GM10847 (cell line): ENCODE measurements around the gene FGF14.

Experiments
- POLR2A ChIP-seq: IDR thresholded peaks from 2 replicates; pipeline ENCODE4 v1.6.1; 2011; ENCODE audit not compliant: insufficient read length; ENCODE audit errors: extremely low read depth

The FGF14 gene

GRCh38 chr13:101707659-101708058 is 694.2 kb downstream of the FGF14 start:
- no peak for TF ChIP-seq POLR2A

GRCh38 chr13:101706651-101707050 is 695.2 kb downstream of the FGF14 start:
- no peak for TF ChIP-seq POLR2A

- no peak for TF ChIP-seq POLR2A
Observed at GRCh38 chr13:101703838-101704237, 698.0 kb downstream of the FGF14 start.

GRCh38 chr13:101703081-101703480 is 698.8 kb downstream of the FGF14 start:
- no peak for TF ChIP-seq POLR2A

GRCh38 chr13:101700598-101700997 is 701.2 kb downstream of the FGF14 start:
- no peak for TF ChIP-seq POLR2A

GRCh38 chr13:101698400-101698799 is 703.4 kb downstream of the FGF14 start:
- TF ChIP-seq POLR2A = no peak

GRCh38 chr13:101697745-101698144 is 704.1 kb downstream of the FGF14 start:
- TF ChIP-seq POLR2A = no peak

- TF ChIP-seq POLR2A = no peak
Observed at GRCh38 chr13:101695870-101696516, 705.9 kb downstream of the FGF14 start.

- TF ChIP-seq POLR2A = no peak
Observed at GRCh38 chr13:101691341-101691860, 710.4 kb downstream of the FGF14 start.

GRCh38 chr13:101690871-101691270 is 711.0 kb downstream of the FGF14 start:
- TF ChIP-seq POLR2A = no peak

GRCh38 chr13:101686003-101686402 is 715.8 kb downstream of the FGF14 start:
- TF ChIP-seq POLR2A = no peak

GRCh38 chr13:101681834-101682233 is 720.0 kb downstream of the FGF14 start:
- TF ChIP-seq POLR2A = no peak

GRCh38 chr13:101673360-101674105 is 728.3 kb downstream of the FGF14 start:
- no peak for TF ChIP-seq POLR2A

- TF ChIP-seq POLR2A = no peak
Observed at GRCh38 chr13:101661839-101662238, 740.0 kb downstream of the FGF14 start.
